Fibroblast of pulmonary artery (primary cell): Measurements from ENCODE around the gene AFF3.

Source experiments
- DNase-seq: peaks from one replicate; pipeline ENCODE4 v3.0.0-alpha.2; 2010; ENCODE audit warnings: low read depth
- H3K4me3 ChIP-seq: replicated peaks from 2 replicates; pipeline ENCODE4 v1.5.1; 2011; ENCODE audit warnings: low read depth, mild to moderate bottlenecking, control low read depth, low read length, moderate library complexity
- CTCF ChIP-seq: IDR thresholded peaks from 2 replicates; pipeline ENCODE4 v1.5.1; 2011; ENCODE audit warnings: mild to moderate bottlenecking, control low read depth, low read length, inconsistent platforms; ENCODE audit errors: missing control alignments

The AFF3 gene

GRCh38 chr2:99803846-99804245, 338.5 kb downstream of the AFF3 start:
- TF ChIP-seq CTCF = no peak
- no peak for DNase-seq

GRCh38 chr2:99802734-99803133, 339.7 kb downstream of the AFF3 start:
- TF ChIP-seq CTCF = no peak
- H3K4me3 ChIP-seq = no peak overlapping the region
- no peak for DNase-seq

More at GRCh38 chr2:99803846-99804245, 338.5 kb downstream of the AFF3 start:
- H3K4me3 ChIP-seq = no peak overlapping the region

GRCh38 chr2:99801327-99801901, 341.0 kb downstream of the AFF3 start:
- DNase-seq = no peak
- no peak for TF ChIP-seq CTCF
- no peak overlapping the region for H3K4me3 ChIP-seq

- no peak overlapping the region for H3K4me3 ChIP-seq
- no peak for TF ChIP-seq CTCF
Observed at GRCh38 chr2:99797475-99797874, 344.9 kb downstream of the AFF3 start.

GRCh38 chr2:99794414-99794813, 348.0 kb downstream of the AFF3 start:
- no peak for DNase-seq
- no peak overlapping the region for H3K4me3 ChIP-seq

More at GRCh38 chr2:99797475-99797874, 344.9 kb downstream of the AFF3 start:
- no peak for DNase-seq

GRCh38 chr2:99793022-99793421, 349.4 kb downstream of the AFF3 start:
- DNase-seq = no peak
- H3K4me3 ChIP-seq = no peak overlapping the region
- TF ChIP-seq CTCF = no peak

More at GRCh38 chr2:99794414-99794813, 348.0 kb downstream of the AFF3 start:
- no peak for TF ChIP-seq CTCF

GRCh38 chr2:99789849-99790248, 352.5 kb downstream of the AFF3 start:
- TF ChIP-seq CTCF = no peak

More at GRCh38 chr2:99789849-99790248, 352.5 kb downstream of the AFF3 start:
- no peak overlapping the region for H3K4me3 ChIP-seq
- no peak for DNase-seq
